Hippocampal formation (tissue), 2 donors: ENCODE data around the gene LILRA1.
"Not testable (repeated sequence)": the region's sequence is repeated elsewhere in the genome, so short reads cannot be mapped to it uniquely, and the experiment has no call there.

Experiments used
- DNase-seq, 2 donors: peaks; one replicate each; lab custom pipeline; 2025; lab: John Stamatoyannopoulos, UW

Gene LILRA1

GRCh38 chr19:54624934-54625730 lies 31.7 kb downstream of the LILRA1 start:
- DNase-seq = not testable (repeated sequence)

- no peak for DNase-seq
These were observed 33.3 kb downstream of the LILRA1 start for GRCh38 chr19:54626757-54627156.

- not testable (repeated sequence) for DNase-seq
These were observed 34.5 kb downstream of the LILRA1 start for GRCh38 chr19:54627912-54628311.

- DNase-seq = not testable (repeated sequence)
These were observed 36.8 kb downstream of the LILRA1 start, which contains the start of gene LILRB1 for GRCh38 chr19:54630262-54630661. Gene LILRB1, plus strand, starts transcription at chr19:54630484. Its CDS starts 590 bp downstream, at chr19:54631074.

- no peak for DNase-seq
These were observed 37.4 kb downstream of the LILRA1 start for GRCh38 chr19:54630782-54631181.

- not testable (repeated sequence) for DNase-seq
These were observed 38.3 kb downstream of the LILRA1 start for GRCh38 chr19:54631489-54632337.

GRCh38 chr19:54632517-54632916 lies 39.1 kb downstream of the LILRA1 start:
- not testable (repeated sequence) for DNase-seq

- no peak for DNase-seq
These were observed 40.0 kb downstream of the LILRA1 start for GRCh38 chr19:54633401-54633800.

GRCh38 chr19:54636081-54636480 lies 42.6 kb downstream of the LILRA1 start:
- DNase-seq = not testable (repeated sequence)

- DNase-seq = no peak
These were observed 45.3 kb downstream of the LILRA1 start for GRCh38 chr19:54638683-54639082.

- DNase-seq = not testable (repeated sequence)
These were observed 49.5 kb downstream of the LILRA1 start for GRCh38 chr19:54642953-54643352.

- not testable (repeated sequence) for DNase-seq
These were observed 50.2 kb downstream of the LILRA1 start for GRCh38 chr19:54643583-54643982.

- DNase-seq = peak in 1 of 2 donors; percentile 24
These were observed 50.6 kb downstream of the LILRA1 start for GRCh38 chr19:54644056-54644455.

- DNase-seq = no peak
These were observed 53.0 kb downstream of the LILRA1 start for GRCh38 chr19:54646331-54646841.

- DNase-seq = no peak
These were observed 54.7 kb downstream of the LILRA1 start for GRCh38 chr19:54648129-54648528.

- no peak for DNase-seq
These were observed 56.8 kb downstream of the LILRA1 start for GRCh38 chr19:54650108-54650655.
